Measurements from ENCODE around the gene ACAA1.
"Not testable (repeated sequence)": the region's sequence is repeated elsewhere in the genome, so short reads cannot be mapped to it uniquely, and the experiment has no call there.

ACAA1 gene

DNA sequence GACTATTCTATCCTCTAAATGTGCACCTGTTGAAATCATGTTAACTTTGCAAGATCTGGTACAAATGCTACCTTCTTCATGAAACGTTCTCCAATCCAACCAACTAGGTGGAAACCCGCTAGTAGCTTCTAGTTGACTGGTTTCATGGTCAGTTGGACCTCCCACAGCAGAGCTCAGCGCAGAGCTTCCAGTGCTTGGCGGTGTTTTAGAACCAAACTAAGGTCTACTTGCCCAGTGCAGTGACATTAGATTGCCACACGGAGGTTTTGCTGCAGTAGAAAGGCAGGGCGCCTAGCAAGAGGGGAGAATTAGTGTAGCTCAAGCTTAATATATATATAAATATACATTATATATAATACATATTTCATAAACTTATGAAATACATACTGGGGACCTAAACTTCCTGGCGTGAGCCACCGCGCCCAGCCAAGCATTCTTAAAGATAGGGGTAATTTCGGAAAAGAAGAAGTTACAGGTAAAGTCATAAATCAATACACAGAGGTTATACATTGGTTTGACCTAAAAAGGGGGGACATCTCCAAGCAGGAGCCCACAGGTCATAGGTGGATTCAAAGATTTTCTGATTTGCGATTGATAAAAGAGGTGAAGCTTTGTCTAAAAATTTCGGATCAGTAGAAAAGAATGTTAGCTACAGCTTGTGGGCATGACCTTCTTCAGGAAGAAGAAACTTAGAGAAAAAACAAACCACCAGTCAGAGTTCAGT is 26.4 kb upstream of the ACAA1 start:
- H3K4me3 ChIP-seq (replicated peaks; ENCODE audit: low read depth, low read length) = no peak overlapping the region
- DNase-seq (ENCODE audit: extremely low read depth, low read depth) = no peak
- TF ChIP-seq CTCF (IDR thresholded peaks at IDR 0.05; ENCODE audit: low read depth, low read length, missing control alignments) = no peak

DNA sequence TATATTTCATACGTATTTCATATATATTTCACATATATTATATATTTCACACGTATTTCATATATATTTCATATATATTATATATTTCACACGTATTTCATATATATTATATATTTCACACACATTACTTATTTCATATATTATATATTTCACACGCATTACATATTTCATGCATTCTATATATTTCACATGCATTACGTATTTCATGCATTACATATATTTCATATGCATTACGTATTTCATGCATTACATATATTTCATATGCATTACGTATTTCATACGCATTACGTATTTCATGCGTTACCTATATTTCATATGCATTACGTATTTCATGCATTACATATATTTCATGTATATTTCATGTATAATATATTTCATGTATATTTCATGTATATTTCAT is 23.8 kb upstream of the ACAA1 start:
- not testable (repeated sequence) for H3K4me3 ChIP-seq (replicated peaks; ENCODE audit: low read depth, low read length); DNase-seq (ENCODE audit: extremely low read depth, low read depth)

- DNase-seq (ENCODE audit: extremely low read depth, low read depth) = no peak
- no peak for TF ChIP-seq CTCF (IDR thresholded peaks at IDR 0.05; ENCODE audit: low read depth, low read length, missing control alignments)
- H3K4me3 ChIP-seq (replicated peaks; ENCODE audit: low read depth, low read length) = no peak overlapping the region
Observed at GRCh38 chr3:38158472-38158871, 21.5 kb upstream of the ACAA1 start.

GRCh38 chr3:38157595-38157994 is 20.7 kb upstream of the ACAA1 start:
- no peak overlapping the region for H3K4me3 ChIP-seq (replicated peaks; ENCODE audit: low read depth, low read length)
- DNase-seq (ENCODE audit: extremely low read depth, low read depth) = no peak
- TF ChIP-seq CTCF (IDR thresholded peaks at IDR 0.05; ENCODE audit: low read depth, low read length, missing control alignments) = no peak

GRCh38 chr3:38157117-38157516 is 20.2 kb upstream of the ACAA1 start:
- DNase-seq (ENCODE audit: extremely low read depth, low read depth) = no peak
- H3K4me3 ChIP-seq (replicated peaks; ENCODE audit: low read depth, low read length) = no peak overlapping the region
- TF ChIP-seq CTCF (IDR thresholded peaks at IDR 0.05; ENCODE audit: low read depth, low read length, missing control alignments) = no peak

DNA sequence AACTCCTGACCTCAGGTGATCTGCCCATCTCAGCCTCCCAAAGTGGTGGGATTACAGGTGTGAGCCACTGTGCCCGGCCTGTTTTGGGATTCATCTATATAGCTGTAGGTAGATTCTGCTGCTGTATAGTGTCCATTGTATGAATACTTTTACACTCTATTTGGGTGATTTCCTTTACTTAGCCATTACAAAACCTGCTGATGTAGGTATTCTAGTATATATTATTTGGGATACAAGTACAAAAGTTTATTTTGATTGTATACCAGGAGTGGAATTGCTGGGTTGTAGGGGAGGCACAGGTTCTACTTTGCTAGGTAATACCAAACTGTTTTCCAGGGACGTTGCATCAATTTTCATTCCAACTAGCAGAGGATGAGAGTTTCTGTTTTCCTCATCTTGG is 18.9 kb upstream of the ACAA1 start:
- TF ChIP-seq CTCF (IDR thresholded peaks at IDR 0.05; ENCODE audit: low read depth, low read length, missing control alignments) = no peak
- H3K4me3 ChIP-seq (replicated peaks; ENCODE audit: low read depth, low read length) = no peak overlapping the region
- no peak for DNase-seq (ENCODE audit: extremely low read depth, low read depth)

GRCh38 chr3:38154625-38155255 is 17.8 kb upstream of the ACAA1 start:
- no peak for TF ChIP-seq CTCF (IDR thresholded peaks at IDR 0.05; ENCODE audit: low read depth, low read length, missing control alignments)
- no peak overlapping the region for H3K4me3 ChIP-seq (replicated peaks; ENCODE audit: low read depth, low read length)
- no peak for DNase-seq (ENCODE audit: extremely low read depth, low read depth)

Data from HFF-Myc (cell line).